ENCODE data around the gene PDE1C.

The PDE1C gene

DNA sequence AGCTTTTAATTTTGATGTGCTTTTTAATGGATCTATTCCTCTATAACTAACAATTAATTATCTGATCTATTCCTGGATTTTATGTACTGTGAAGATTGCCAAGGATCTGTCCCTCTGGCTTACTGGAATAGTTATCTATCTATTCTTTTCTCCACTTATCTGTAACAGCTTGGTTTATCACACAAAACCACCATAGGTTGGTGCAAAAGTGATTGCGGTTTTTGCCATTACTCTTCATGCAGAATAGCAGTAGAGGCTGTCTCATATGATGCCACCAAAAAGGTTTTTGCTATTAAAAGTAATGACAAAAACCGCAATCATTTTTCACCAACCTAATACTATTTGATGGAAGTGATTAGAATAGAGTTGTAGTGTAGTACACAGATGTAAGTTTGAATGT lies 115.7 kb downstream of the PDE1C start:
- Histone ChIP-seq H3K4me1 (ENCODE audit: low read length) (no peaks in the 10 kb centered on the region), H3K79me2 (ENCODE audit: low read length) (no peaks in the 10 kb centered on the region), H3K36me3 (replicated peaks; ENCODE audit: low read depth, low read length) (no peaks in the 10 kb centered on the region), H3K27ac (ENCODE audit: low read length) (no peak overlapping the region), H3K4me3 (ENCODE audit: low read length) (no peak overlapping the region), H2AFZ (ENCODE audit: low read depth, low read length) (no peak overlapping the region), H3K4me2 (ENCODE audit: low read length) (no peak overlapping the region), H3K27me3 (ENCODE audit: low read depth, low read length) (no peaks in the 10 kb centered on the region), H3K9ac (ENCODE audit: low read length) (no peak overlapping the region), H3K9me3 (ENCODE audit: insufficient read depth, low read length) (no peaks in the 10 kb centered on the region), H4K20me1 (ENCODE audit: insufficient read depth, low read length) (no peaks in the 10 kb centered on the region)
- no peak for TF ChIP-seq EZH2phosphoT487 (IDR thresholded peaks at IDR 0.05; ENCODE audit: low read depth)
- TF ChIP-seq, protein P1, sequence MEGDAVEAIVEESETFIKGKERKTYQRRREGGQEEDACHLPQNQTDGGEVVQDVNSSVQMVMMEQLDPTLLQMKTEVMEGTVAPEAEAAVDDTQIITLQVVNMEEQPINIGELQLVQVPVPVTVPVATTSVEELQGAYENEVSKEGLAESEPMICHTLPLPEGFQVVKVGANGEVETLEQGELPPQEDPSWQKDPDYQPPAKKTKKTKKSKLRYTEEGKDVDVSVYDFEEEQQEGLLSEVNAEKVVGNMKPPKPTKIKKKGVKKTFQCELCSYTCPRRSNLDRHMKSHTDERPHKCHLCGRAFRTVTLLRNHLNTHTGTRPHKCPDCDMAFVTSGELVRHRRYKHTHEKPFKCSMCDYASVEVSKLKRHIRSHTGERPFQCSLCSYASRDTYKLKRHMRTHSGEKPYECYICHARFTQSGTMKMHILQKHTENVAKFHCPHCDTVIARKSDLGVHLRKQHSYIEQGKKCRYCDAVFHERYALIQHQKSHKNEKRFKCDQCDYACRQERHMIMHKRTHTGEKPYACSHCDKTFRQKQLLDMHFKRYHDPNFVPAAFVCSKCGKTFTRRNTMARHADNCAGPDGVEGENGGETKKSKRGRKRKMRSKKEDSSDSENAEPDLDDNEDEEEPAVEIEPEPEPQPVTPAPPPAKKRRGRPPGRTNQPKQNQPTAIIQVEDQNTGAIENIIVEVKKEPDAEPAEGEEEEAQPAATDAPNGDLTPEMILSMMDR (IDR thresholded peaks at IDR 0.05; ENCODE audit: low read depth, low read length), result no peak

DNA sequence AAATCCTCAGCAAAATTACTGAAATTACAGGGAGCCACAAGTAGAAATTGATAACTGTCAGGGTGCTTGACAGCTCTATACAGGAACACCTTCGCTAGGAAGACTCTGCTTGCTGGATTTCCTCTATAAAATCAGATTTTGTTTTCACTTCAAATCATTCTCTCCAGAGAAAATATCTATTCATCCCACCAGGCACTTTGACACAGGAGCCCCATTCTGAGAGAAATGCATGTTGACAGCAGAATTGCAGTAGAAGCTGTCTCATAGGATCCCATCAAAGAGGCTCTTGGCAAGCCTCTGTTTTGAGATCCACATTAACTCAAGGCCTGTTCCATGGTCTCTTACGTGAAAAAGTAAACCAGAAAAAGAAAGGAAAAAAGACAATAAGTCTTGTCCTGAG lies 116.8 kb downstream of the PDE1C start:
- no peak overlapping the region for H3K4me2 ChIP-seq (ENCODE audit: low read length)
- no peaks in the 10 kb centered on the region for H3K79me2 ChIP-seq (ENCODE audit: low read length)
- H3K27ac ChIP-seq (ENCODE audit: low read length), result no peak overlapping the region
- H3K4me1 ChIP-seq (ENCODE audit: low read length), result no peaks in the 10 kb centered on the region
- TF ChIP-seq, protein P1 (IDR thresholded peaks at IDR 0.05; ENCODE audit: low read depth, low read length), result no peak
- no peak overlapping the region for H2AFZ ChIP-seq (ENCODE audit: low read depth, low read length)
- H4K20me1 ChIP-seq (ENCODE audit: insufficient read depth, low read length), result no peaks in the 10 kb centered on the region
- no peak overlapping the region for H3K4me3 ChIP-seq (ENCODE audit: low read length)
- H3K27me3 ChIP-seq (ENCODE audit: low read depth, low read length), result no peaks in the 10 kb centered on the region
- H3K9ac ChIP-seq (ENCODE audit: low read length), result no peak overlapping the region
- H3K9me3 ChIP-seq (ENCODE audit: insufficient read depth, low read length), result no peaks in the 10 kb centered on the region
- no peaks in the 10 kb centered on the region for H3K36me3 ChIP-seq (replicated peaks; ENCODE audit: low read depth, low read length)

- no peak overlapping the region for H3K27ac ChIP-seq (ENCODE audit: low read length)
- no peak for TF ChIP-seq EZH2phosphoT487 (IDR thresholded peaks at IDR 0.05; ENCODE audit: low read depth)
- TF ChIP-seq, protein P1 (IDR thresholded peaks at IDR 0.05; ENCODE audit: low read depth, low read length), result no peak
- H4K20me1 ChIP-seq (ENCODE audit: insufficient read depth, low read length), result no peaks in the 10 kb centered on the region
- H2AFZ ChIP-seq (ENCODE audit: low read depth, low read length), result no peak overlapping the region
- no peaks in the 10 kb centered on the region for H3K79me2 ChIP-seq (ENCODE audit: low read length)
- no peak overlapping the region for H3K4me2 ChIP-seq (ENCODE audit: low read length)
- no peaks in the 10 kb centered on the region for H3K27me3 ChIP-seq (ENCODE audit: low read depth, low read length)
- no peaks in the 10 kb centered on the region for H3K9me3 ChIP-seq (ENCODE audit: insufficient read depth, low read length)
- no peak overlapping the region for H3K9ac ChIP-seq (ENCODE audit: low read length)
- H3K4me1 ChIP-seq (ENCODE audit: low read length), result no peaks in the 10 kb centered on the region
- H3K36me3 ChIP-seq (replicated peaks; ENCODE audit: low read depth, low read length), result no peaks in the 10 kb centered on the region
- H3K4me3 ChIP-seq (ENCODE audit: low read length), result no peak overlapping the region
Measured at GRCh38 chr7:31950091-31950755, 120.0 kb downstream of the PDE1C start.

DNA sequence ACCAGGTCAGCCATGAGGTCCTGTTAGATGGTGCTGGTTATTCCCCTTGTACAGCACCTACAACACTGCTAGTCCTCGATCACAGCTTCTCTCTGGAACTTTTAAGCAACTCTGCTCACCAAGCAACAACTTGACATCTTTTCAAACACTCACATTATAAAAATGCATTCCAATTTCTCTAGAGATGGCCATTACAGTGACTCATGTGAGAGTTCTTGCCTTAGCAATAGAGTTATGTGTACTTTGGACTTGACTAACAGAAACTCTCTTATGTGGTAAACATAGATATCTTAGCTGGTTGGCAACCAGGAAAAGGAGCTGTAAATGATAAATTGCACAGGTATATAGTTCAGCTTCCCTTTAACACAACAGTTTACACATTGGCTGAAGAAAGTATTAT lies 122.2 kb downstream of the PDE1C start:
- no peak overlapping the region for H3K27ac ChIP-seq (ENCODE audit: low read length)

More for the DNA sequence above, 122.2 kb downstream of the PDE1C start:
- Histone ChIP-seq H2AFZ (ENCODE audit: low read depth, low read length) (no peak overlapping the region), H3K4me2 (ENCODE audit: low read length) (no peak overlapping the region), H3K9ac (ENCODE audit: low read length) (no peak overlapping the region), H3K36me3 (replicated peaks; ENCODE audit: low read depth, low read length) (no peaks in the 10 kb centered on the region), H3K27me3 (ENCODE audit: low read depth, low read length) (no peaks in the 10 kb centered on the region), H3K79me2 (ENCODE audit: low read length) (no peaks in the 10 kb centered on the region), H4K20me1 (ENCODE audit: insufficient read depth, low read length) (no peaks in the 10 kb centered on the region), H3K4me3 (ENCODE audit: low read length) (no peak overlapping the region), H3K9me3 (ENCODE audit: insufficient read depth, low read length) (no peaks in the 10 kb centered on the region), H3K4me1 (ENCODE audit: low read length) (no peaks in the 10 kb centered on the region)
- TF ChIP-seq, protein P1 (IDR thresholded peaks at IDR 0.05; ENCODE audit: low read depth, low read length), result no peak
- no peak for TF ChIP-seq EZH2phosphoT487 (IDR thresholded peaks at IDR 0.05; ENCODE audit: low read depth)

Measured in OCI-LY3 (cell line).